Left lung (tissue), 10 donors: ENCODE data around the gene ZNF22. TPM values are rescaled to one million over a fixed set of nuclear protein-coding genes. Genes with fewer than 3 reads are reported as not detected.

ENCODE experiments used
- ATAC-seq: fragments of 200-7000 bp; cut with Tn5 transposase; one replicate; pipeline ENCODE4 v1.9.1; 2020; ENCODE audit warnings: moderate library complexity
- DNase-seq, 4 donors: peaks; one replicate each; pipeline ENCODE4 v3.0.0-alpha.2; 2013 to 2020
- H3K27ac ChIP-seq, 2 donors: fragments of 200-600 bp; sonication (generic) in 1 of 2; one replicate each; pipeline versions ENCODE4 v1.5.0 to v1.8.0; 2020 to 2021
- H3K27me3 ChIP-seq, 2 donors: fragments of 200-600 bp; sonication (generic) in 1 of 2; one replicate each; pipeline versions ENCODE4 v1.5.0 to v1.8.0; 2020 to 2021
- H3K36me3 ChIP-seq, 2 donors: fragments of 200-600 bp; sonication (generic) in 1 of 2; one replicate each; pipeline versions ENCODE4 v1.5.0 to v1.8.0; 2020 to 2021
- H3K4me1 ChIP-seq, 2 donors: fragments of 200-600 bp; one replicate each; pipeline ENCODE4 v1.8.0; 2021
- H3K4me3 ChIP-seq, 2 donors: fragments of 200-600 bp; sonication (generic) in 1 of 2; one replicate each; pipeline versions ENCODE4 v1.5.0 to v1.8.0; 2020 to 2021; ENCODE audit warnings: mild to moderate bottlenecking in 1 of 2
- H3K9me3 ChIP-seq, 2 donors: fragments of 200-600 bp; sonication (generic) in 1 of 2; one replicate each; pipeline versions ENCODE4 v1.5.0 to v1.8.0; 2020 to 2021
- intact Hi-C, 2 donors: fragments of 100-400 bp; cut with DNase I; formaldehyde crosslinking; loops; one replicate each; pipeline versions ENCODE4 v1.11.2 to v1.14.2; 2022
- polyA plus RNA-seq, 6 donors: library from polyadenylated mRNA; unstranded; fragments of 120-200 nt; gene quantifications; one replicate each; pipeline ENCODE4 v1.2.1, GENCODE V29; 2013; ENCODE audit not compliant: insufficient read length in 6 of 6
- total RNA-seq, 2 donors: library from RNA; stranded (reverse); fragmentation: NEBNext Ultra II Directional; extraction: Animal tissue kit (Norgen Biotek cat#: 25700); gene quantifications; one replicate each; pipeline ENCODE4 v1.2.1, GENCODE V29; 2021
- TF ChIP-seq, protein P1 (sequence below), 2 donors: fragments of 200-600 bp; sonication (generic) in 1 of 2; IDR thresholded peaks; one replicate each; pipeline versions ENCODE4 v1.5.0 to v1.8.0; 2021; ENCODE audit warnings: antibody characterized with exemption in 2 of 2
- donor health status: DM: no; HTN: yes; CAD: no.
- donor health status: DM: no; HTN: no; CAD: no.

ZNF22 gene
- total and polyA plus RNA-seq, 8 donors, result 19.3 to 80.0 (median 75.0) TPM

DNA sequence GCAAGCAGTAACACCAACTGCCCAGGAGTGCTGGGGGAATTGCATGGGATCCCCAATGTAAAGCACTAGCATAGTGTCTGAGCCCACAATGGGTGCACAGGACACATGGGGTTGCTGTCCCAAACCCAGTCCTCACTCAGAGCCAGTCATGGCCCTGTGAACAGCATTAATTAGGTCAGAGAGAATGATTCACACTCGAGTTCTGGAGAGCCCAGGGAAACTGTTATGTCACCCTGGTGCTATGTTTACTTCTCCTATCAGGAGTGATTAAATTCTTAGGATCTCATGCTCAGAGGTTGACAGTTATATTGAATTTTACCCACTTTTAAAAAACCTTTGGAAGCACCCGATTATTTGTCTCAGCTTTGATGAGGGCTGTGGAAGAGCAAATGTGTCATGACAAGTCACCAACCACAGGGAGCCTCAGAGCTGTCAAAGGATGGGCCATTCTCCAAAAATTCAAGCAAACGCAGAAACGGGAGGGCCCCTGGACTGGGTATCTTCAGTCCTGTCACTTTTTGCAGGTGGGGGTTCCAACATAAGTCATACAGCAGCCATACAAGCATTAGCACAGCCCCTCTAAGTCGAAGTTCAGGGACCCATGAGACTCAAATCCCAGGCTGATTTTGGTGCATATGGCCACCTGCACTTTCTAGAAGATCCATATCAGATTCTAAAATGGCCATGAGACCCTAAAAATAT, 42.4 kb upstream of the ZNF22 start:
- peak overlapping the region; percentile 84 to 92 for H3K27ac ChIP-seq
- intact Hi-C loops, result no loop called here
- ATAC-seq (peak; percentile 55), DNase-seq (peak in 1 of 4 donors; percentile 33)
- no peaks in the 10 kb centered on the region for H3K27me3 ChIP-seq
- H3K9me3 ChIP-seq, result no peaks in the 10 kb centered on the region
- peaks cover 0 to 7% of the 10 kb centered on the region in 2 donors for H3K36me3 ChIP-seq
- peak overlapping the region; percentile 54 to 75 for H3K4me3 ChIP-seq
- peaks cover 18 to 54% of the 10 kb centered on the region in 2 donors for H3K4me1 ChIP-seq
- TF ChIP-seq, protein P1, sequence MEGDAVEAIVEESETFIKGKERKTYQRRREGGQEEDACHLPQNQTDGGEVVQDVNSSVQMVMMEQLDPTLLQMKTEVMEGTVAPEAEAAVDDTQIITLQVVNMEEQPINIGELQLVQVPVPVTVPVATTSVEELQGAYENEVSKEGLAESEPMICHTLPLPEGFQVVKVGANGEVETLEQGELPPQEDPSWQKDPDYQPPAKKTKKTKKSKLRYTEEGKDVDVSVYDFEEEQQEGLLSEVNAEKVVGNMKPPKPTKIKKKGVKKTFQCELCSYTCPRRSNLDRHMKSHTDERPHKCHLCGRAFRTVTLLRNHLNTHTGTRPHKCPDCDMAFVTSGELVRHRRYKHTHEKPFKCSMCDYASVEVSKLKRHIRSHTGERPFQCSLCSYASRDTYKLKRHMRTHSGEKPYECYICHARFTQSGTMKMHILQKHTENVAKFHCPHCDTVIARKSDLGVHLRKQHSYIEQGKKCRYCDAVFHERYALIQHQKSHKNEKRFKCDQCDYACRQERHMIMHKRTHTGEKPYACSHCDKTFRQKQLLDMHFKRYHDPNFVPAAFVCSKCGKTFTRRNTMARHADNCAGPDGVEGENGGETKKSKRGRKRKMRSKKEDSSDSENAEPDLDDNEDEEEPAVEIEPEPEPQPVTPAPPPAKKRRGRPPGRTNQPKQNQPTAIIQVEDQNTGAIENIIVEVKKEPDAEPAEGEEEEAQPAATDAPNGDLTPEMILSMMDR (IDR thresholded peaks at IDR 0.05), result no peak

DNA sequence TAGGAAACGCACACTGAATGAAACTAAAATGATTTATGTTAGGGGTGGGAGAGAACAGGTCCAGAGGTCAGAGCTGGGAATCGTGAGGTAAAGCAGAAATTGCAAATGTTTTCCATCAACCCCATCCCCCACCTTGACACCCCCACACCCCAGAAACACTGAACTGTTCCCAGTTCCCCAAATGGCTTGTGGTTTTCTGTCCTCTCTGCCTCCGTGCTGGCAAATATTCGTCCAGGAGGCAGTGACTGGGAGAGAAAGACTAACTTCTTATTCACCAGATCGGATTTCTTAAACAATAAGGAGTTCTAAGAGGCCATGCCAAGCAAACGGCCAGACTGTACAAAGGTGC, 41.9 kb upstream of the ZNF22 start:
- Histone ChIP-seq H3K36me3 (peaks cover 0 to 7% of the 10 kb centered on the region in 2 donors), H3K4me1 (peaks cover 23 to 59% of the 10 kb centered on the region in 2 donors), H3K27me3 (no peaks in the 10 kb centered on the region), H3K9me3 (no peaks in the 10 kb centered on the region), H3K4me3 (peak overlapping the region; percentile 54 to 75), H3K27ac (peak overlapping the region; percentile 84 to 92)
- intact Hi-C loops, result no loop called here
- ATAC-seq (no peak), DNase-seq (no peak)
- TF ChIP-seq, protein P1 (IDR thresholded peaks at IDR 0.05), result no peak

DNA sequence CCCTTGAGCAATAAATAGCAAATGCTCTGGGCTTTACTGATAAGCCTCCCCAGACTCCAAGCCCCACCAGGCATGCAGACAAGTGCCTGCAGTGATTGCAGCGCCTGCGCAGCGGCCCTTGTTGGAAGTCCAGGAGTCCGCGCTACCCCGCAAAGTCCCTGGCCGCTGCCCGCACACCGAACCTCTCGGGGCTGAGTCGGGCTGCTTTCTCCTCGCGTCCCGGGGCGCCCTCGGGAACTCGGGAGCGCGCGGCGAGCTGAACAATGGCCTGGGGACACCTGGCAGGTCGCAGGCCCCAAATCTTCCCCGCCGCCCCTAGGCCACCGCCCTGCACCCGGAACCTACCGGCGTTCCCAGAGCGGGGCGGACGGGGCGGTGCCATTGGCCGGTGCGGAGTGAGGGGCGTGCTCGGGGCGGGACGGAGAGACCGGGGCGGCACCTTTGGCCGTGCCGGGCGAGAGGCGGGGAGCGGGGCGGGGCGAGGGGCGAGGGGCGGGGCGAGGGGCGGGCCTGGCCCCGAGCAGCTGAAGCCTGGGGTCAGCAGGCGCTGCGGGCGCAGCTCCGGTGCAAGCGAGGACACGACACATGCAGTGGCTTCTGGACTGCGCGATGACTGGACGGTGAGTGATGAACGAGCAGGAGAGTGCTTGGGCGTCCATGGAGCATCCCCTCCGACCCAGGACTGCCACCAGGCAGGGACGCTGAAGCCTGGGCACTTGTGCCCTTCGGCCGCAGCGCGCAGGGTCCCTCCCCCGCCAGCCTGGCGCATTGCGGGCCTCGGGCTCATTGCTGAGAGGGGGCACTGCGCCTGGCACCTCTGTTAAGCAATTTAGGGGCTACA, 41.3 kb upstream of the ZNF22 start, which contains the start of gene RASSF4:
TSS of gene RASSF4 (plus strand) at position 556 of the 841 bp plus-strand sequence. CDS start 10,401 bp downstream, outside the sequence.
- TF ChIP-seq, protein P1 (IDR thresholded peaks at IDR 0.05), result no peak
- Histone ChIP-seq H3K4me3 (peak within 1 kb of the TSS; percentile 54 to 75), H3K4me1 (peaks cover 29 to 65% of the 10 kb centered on the region in 2 donors), H3K27me3 (no peaks in the 10 kb centered on the region), H3K9me3 (no peaks in the 10 kb centered on the region), H3K36me3 (peaks cover 0 to 7% of the 10 kb centered on the region in 2 donors), H3K27ac (peak within 1 kb of the TSS; percentile 84 to 92)
- intact Hi-C loops, result no loop called here
- ATAC-seq, result peak; percentile 93
- DNase-seq, result peak; percentile 71 to 99 (median 92)

DNA sequence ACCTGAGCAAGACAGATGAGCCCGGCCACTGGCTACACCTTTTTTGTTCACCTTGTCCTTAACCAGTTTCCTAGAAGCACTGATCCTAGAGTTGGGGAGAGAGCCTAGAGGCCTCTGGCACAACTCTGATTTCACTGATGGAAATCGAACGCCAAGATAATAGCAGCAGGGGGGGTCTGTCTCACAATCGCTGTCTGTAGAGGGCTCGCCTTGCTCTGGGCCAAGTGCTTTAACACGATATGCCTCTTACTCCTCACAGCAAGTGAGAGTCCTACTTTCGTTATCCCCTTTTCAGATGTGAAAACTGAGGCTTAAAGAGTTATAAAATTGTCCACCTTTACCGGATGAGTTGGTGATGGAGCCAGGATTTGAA, 40.6 kb upstream of the ZNF22 start:
- H3K4me3 ChIP-seq, result peak overlapping the region; percentile 54 to 75
- DNase-seq (no peak), ATAC-seq (no peak)
- H3K9me3 ChIP-seq, result no peaks in the 10 kb centered on the region
- H3K27me3 ChIP-seq, result no peaks in the 10 kb centered on the region
- TF ChIP-seq, protein P1 (IDR thresholded peaks at IDR 0.05), result no peak
- H3K4me1 ChIP-seq, result peaks cover 35 to 71% of the 10 kb centered on the region in 2 donors
- H3K36me3 ChIP-seq, result peaks cover 0 to 7% of the 10 kb centered on the region in 2 donors
- H3K27ac ChIP-seq, result peak overlapping the region; percentile 51 to 84
- intact Hi-C loops, result no loop called here
